NCI-H2227 (cell line): ENCODE data around the gene DZIP1.
"Not testable (repeated sequence)": the region's sequence is repeated elsewhere in the genome, so short reads cannot be mapped to it uniquely, and the experiment has no call there.

ENCODE experiments used
- DNase-seq: peaks from one replicate; lab custom pipeline; 2025; ENCODE audit not compliant: unreplicated experiment; lab: John Stamatoyannopoulos, UW

Gene DZIP1

GRCh38 chr13:95604556-95604915 is 40.0 kb downstream of the DZIP1 start:
- no peak for DNase-seq

GRCh38 chr13:95603887-95604555 is 40.5 kb downstream of the DZIP1 start:
- no peak for DNase-seq

GRCh38 chr13:95601906-95602305 is 42.6 kb downstream of the DZIP1 start:
- DNase-seq = no peak

GRCh38 chr13:95601216-95601615 is 43.3 kb downstream of the DZIP1 start:
- DNase-seq = no peak

- no peak for DNase-seq
Measured at GRCh38 chr13:95596701-95597100, 47.8 kb downstream of the DZIP1 start.

- no peak for DNase-seq
Measured at GRCh38 chr13:95593462-95593861, 51.0 kb downstream of the DZIP1 start.

GRCh38 chr13:95588721-95589120 is 55.8 kb downstream of the DZIP1 start:
- DNase-seq = no peak

- DNase-seq = no peak
Measured at GRCh38 chr13:95588134-95588533, 56.4 kb downstream of the DZIP1 start.

GRCh38 chr13:95585867-95586266 is 58.6 kb downstream of the DZIP1 start:
- DNase-seq = no peak

GRCh38 chr13:95579303-95579702 is 65.2 kb downstream of the DZIP1 start:
- no peak for DNase-seq

GRCh38 chr13:95573221-95573620 is 71.3 kb downstream of the DZIP1 start:
- no peak for DNase-seq

GRCh38 chr13:95571941-95572340 is 72.6 kb downstream of the DZIP1 start:
- no peak for DNase-seq

GRCh38 chr13:95570016-95570415 is 74.5 kb downstream of the DZIP1 start:
- DNase-seq = no peak

GRCh38 chr13:95568131-95568530 is 76.4 kb downstream of the DZIP1 start:
- DNase-seq = no peak

- DNase-seq = not testable (repeated sequence)
Measured at GRCh38 chr13:95565758-95566157, 78.7 kb downstream of the DZIP1 start.

- no peak for DNase-seq
Measured at GRCh38 chr13:95564733-95565291, 79.7 kb downstream of the DZIP1 start.

GRCh38 chr13:95564091-95564490 is 80.4 kb downstream of the DZIP1 start:
- no peak for DNase-seq

GRCh38 chr13:95560387-95560786 is 84.1 kb downstream of the DZIP1 start:
- no peak for DNase-seq

- DNase-seq = no peak
Measured at GRCh38 chr13:95559100-95559499, 85.4 kb downstream of the DZIP1 start.

- no peak for DNase-seq
Measured at GRCh38 chr13:95557013-95557412, 87.5 kb downstream of the DZIP1 start.

- DNase-seq = peak; percentile 4
Measured at GRCh38 chr13:95553581-95554385, 90.7 kb downstream of the DZIP1 start.
